A673 (cell line): ENCODE results near the gene MICU1.
"Not testable (repeated sequence)": the region's sequence is repeated elsewhere in the genome, so short reads cannot be mapped to it uniquely, and the experiment has no call there.

Source experiments
- CTCF ChIP-seq: fragments of 300-800, 200-600 bp; sonication (generic); conservative IDR thresholded peaks from 2 replicates; pipeline ENCODE4 v1.5.1; 2017; ENCODE audit warnings: low read depth, mild to moderate bottlenecking, antibody characterized with exemption, low read length, moderate library complexity, mixed read lengths
- EZH2 ChIP-seq: fragments of 200-600 bp; sonication (generic); IDR thresholded peaks from 2 replicates; pipeline ENCODE4 v1.6.1; 2017; ENCODE audit warnings: borderline replicate concordance, low read depth, mild to moderate bottlenecking, mixed read lengths, antibody characterized with exemption, low read length; ENCODE audit not compliant: poor library complexity, severe bottlenecking

- not testable (repeated sequence) for TF ChIP-seq EZH2, CTCF
These were observed 21.1 kb upstream of the MICU1 start for GRCh38 chr10:72646971-72647370.
